NCI-H524 (cell line): ENCODE data around the gene RNF25.

Source experiments
- DNase-seq, 2 experiments: peaks; one replicate each; lab custom pipeline; 2025; lab: John Stamatoyannopoulos, UW

RNF25 gene

DNA sequence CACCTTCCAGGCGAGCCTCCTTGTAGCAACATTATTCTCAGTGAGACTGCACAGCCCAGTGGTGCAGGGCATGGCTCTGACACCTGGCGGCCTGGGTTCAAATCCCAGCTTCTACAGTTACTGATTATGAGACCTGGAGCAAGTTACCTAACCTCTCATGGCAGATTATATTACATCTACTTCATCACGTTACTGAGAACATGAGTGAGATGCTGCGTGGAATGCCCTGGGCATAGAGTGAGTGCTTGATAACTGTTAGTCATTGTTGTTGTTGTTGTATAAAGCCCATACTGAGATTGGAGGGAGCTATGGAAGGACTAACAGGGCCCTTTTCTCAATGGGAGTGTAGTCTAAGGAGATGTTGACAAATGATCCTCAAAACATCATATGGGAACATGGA is 45.4 kb downstream of the RNF25 start:
- no peak for DNase-seq

- no peak for DNase-seq
Observed at GRCh38 chr2:218623366-218623705, 48.5 kb downstream of the RNF25 start.

GRCh38 chr2:218622606-218623365 is 49.0 kb downstream of the RNF25 start:
- DNase-seq, result no peak

DNA sequence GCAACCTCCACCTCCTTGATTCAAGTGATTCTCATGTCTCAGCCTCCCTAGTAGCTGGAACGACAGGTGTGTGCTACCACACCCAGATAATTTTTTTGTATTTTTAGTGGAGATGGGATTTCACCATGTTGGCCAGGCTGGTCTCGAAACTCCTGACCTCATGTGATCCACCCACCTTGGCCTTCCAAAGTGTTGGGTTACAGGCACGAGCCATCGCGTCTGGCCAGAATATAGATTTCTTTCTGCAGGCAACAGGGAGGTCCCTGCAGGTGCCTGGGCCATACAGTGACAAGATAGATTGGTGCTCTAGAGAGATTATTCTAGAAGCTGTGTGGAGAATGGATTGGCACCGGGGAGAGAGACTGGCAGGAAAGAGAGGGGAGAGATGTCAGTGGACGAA is 50.8 kb downstream of the RNF25 start:
- DNase-seq, result no peak

DNA sequence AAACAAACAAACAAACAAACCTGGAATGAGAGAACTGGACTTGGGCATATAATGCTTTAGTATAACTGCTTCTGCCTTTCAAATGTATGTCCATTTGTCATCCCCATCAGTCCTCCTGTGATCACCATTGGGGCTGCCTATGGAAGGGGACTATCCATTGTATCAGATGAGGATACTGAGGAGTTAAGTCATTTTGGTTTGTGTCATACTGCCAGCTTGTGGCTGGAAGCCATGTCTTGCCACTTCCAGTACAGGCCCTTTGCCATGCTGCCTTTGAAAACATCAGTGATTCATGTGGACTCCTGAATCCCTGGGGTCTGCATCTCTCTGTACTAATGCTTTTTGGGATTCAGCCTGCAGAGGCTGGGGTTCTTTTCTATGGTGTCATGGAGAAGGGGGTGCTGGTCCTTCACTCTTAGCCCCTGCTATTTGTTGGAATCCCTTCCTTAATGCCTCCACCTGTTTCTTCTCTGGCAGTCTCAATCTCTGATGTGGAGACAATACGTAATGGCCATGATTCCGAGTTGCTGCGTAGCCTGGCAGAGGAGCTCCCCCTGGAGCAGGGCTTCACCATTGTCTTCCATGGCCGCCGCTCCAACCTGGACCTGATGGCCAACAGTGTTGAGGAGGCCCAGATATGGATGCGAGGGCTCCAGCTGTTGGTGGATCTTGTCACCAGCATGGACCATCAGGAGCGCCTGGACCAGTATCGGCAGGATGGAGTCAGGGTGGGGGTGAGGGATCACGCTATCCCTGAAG is 53.5 kb downstream of the RNF25 start:
- peak; percentile 4 to 51 for DNase-seq

- no peak for DNase-seq
Observed at GRCh38 chr2:218615868-218616315, 55.9 kb downstream of the RNF25 start.
